Mesendoderm (in vitro differentiated cells): ENCODE measurements around the gene AGER.
A peak's percentile ranks its signal among the peaks of the same experiment; 100 is the strongest.
"Not testable (repeated sequence)": the region's sequence is repeated elsewhere in the genome, so short reads cannot be mapped to it uniquely, and the experiment has no call there.

Source experiments
- DNase-seq: peaks from one replicate; pipeline ENCODE4 v3.0.0; 2013
- H2AK5ac ChIP-seq: 2 replicates; pipeline ENCODE4 v1.6.1; 2013; ENCODE audit warnings: low read length, inconsistent platforms
- H2BK120ac ChIP-seq: 2 replicates; pipeline ENCODE4 v1.6.1; 2013; ENCODE audit warnings: low read depth, mild to moderate bottlenecking, low read length, moderate library complexity, mixed read lengths
- H2BK15ac ChIP-seq: replicated peaks from 2 replicates; pipeline ENCODE4 v1.6.1; 2013; ENCODE audit warnings: low read depth, mild to moderate bottlenecking, moderate library complexity
- H2BK5ac ChIP-seq: 2 replicates; pipeline ENCODE4 v1.6.1; 2013; ENCODE audit warnings: low read length, inconsistent platforms
- H3K18ac ChIP-seq: 2 replicates; pipeline ENCODE4 v1.6.1; 2013; ENCODE audit warnings: mild to moderate bottlenecking, low read length, mixed read lengths
- H3K23ac ChIP-seq: one replicate; pipeline ENCODE4 v1.6.1; 2013; ENCODE audit warnings: low read length
- H3K27ac ChIP-seq: 2 replicates; pipeline ENCODE4 v1.5.1; 2013; ENCODE audit warnings: low read depth, mild to moderate bottlenecking, inconsistent platforms, low read length, moderate library complexity
- H3K27me3 ChIP-seq: 2 replicates; pipeline ENCODE4 v1.6.1; 2013; ENCODE audit warnings: low read length, control low read depth, mild to moderate bottlenecking, inconsistent platforms; ENCODE audit not compliant: insufficient read depth, poor library complexity
- H3K36me3 ChIP-seq: 2 replicates; pipeline ENCODE4 v1.6.1; 2013; ENCODE audit warnings: low read length, inconsistent platforms; ENCODE audit not compliant: control insufficient read depth, insufficient read depth
- H3K4ac ChIP-seq: one replicate; pipeline ENCODE4 v1.6.1; 2013; ENCODE audit warnings: low read depth, mild to moderate bottlenecking, low read length, moderate library complexity
- H3K4me1 ChIP-seq: 2 replicates; pipeline ENCODE4 v1.6.1; 2013; ENCODE audit warnings: low read depth, low read length, inconsistent platforms; ENCODE audit not compliant: control insufficient read depth
- H3K4me2 ChIP-seq: 2 replicates; pipeline ENCODE4 v1.6.1; 2013; ENCODE audit warnings: low read length
- H3K4me3 ChIP-seq: 2 replicates; pipeline ENCODE4 v1.5.1; 2013; ENCODE audit warnings: mild to moderate bottlenecking, low read length
- H3K56ac ChIP-seq: one replicate; pipeline ENCODE4 v1.6.1; 2013; ENCODE audit warnings: low read length
- H3K79me1 ChIP-seq: 2 replicates; pipeline ENCODE4 v1.6.1; 2013; ENCODE audit warnings: low read length, inconsistent platforms
- H3K79me2 ChIP-seq: 2 replicates; pipeline ENCODE4 v1.6.1; 2013; ENCODE audit warnings: mild to moderate bottlenecking, low read length; ENCODE audit not compliant: control insufficient read depth, insufficient read depth
- H3K9ac ChIP-seq: 2 replicates; pipeline ENCODE4 v1.6.1; 2013; ENCODE audit warnings: low read length, inconsistent platforms
- H4K5ac ChIP-seq: one replicate; pipeline ENCODE4 v1.6.1; 2013; ENCODE audit warnings: low read length
- H4K8ac ChIP-seq: one replicate; pipeline ENCODE4 v1.6.1; 2013; ENCODE audit warnings: low read depth, mild to moderate bottlenecking, control low read depth, low read length, moderate library complexity
- WGBS: extraction: QIAGEN DNeasy Blood & Tissue Kit; methylation state at CpG from one replicate; pipeline ENCODE4 v1.1.7; 2013; ENCODE audit warnings: low lambda C conversion rate, missing lambda C conversion rate; ENCODE audit not compliant: insufficient coverage; ENCODE audit errors: extremely low coverage; 5-methylcytosine and 5-hydroxymethylcytosine counted together

The AGER gene

GRCh38 chr6:32186151-32186840, 2.2 kb upstream of the AGER start:
- not testable (repeated sequence) for H2BK15ac ChIP-seq, H3K4me2 ChIP-seq, H3K4me3 ChIP-seq, H3K18ac ChIP-seq, H3K36me3 ChIP-seq, H4K5ac ChIP-seq, H2AK5ac ChIP-seq, H3K23ac ChIP-seq, H3K4ac ChIP-seq, H3K79me1 ChIP-seq, H3K4me1 ChIP-seq, H4K8ac ChIP-seq, H2BK120ac ChIP-seq, H3K56ac ChIP-seq, H2BK5ac ChIP-seq, H3K27ac ChIP-seq, H3K9ac ChIP-seq, H3K27me3 ChIP-seq, DNase-seq
- WGBS: no CpG with 5 or more reads among the region's 10 CpGs
- peaks cover 13% of the 10 kb centered on the region for H3K79me2 ChIP-seq

GRCh38 chr6:32185681-32186131, 1.7 kb upstream of the AGER start:
- DNase-seq: peak; percentile 86
- H3K4me3 ChIP-seq, H3K4me1 ChIP-seq, H3K4me2 ChIP-seq, H3K23ac ChIP-seq, H4K5ac ChIP-seq, H2AK5ac ChIP-seq, H2BK15ac ChIP-seq, H2BK5ac ChIP-seq, H4K8ac ChIP-seq, H3K9ac ChIP-seq, H3K56ac ChIP-seq, H3K18ac ChIP-seq, H3K79me1 ChIP-seq, H3K27me3 ChIP-seq, H2BK120ac ChIP-seq, H3K27ac ChIP-seq, H3K4ac ChIP-seq, H3K36me3 ChIP-seq: not testable (repeated sequence)
- WGBS: no CpG with 5 or more reads among the region's 11 CpGs
- H3K79me2 ChIP-seq: peaks cover 13% of the 10 kb centered on the region

- Histone ChIP-seq H3K4me2 (no peak overlapping the region), H3K36me3 (peaks cover 8% of the 10 kb centered on the region), H3K18ac (no peak overlapping the region), H3K56ac (no peak overlapping the region), H3K4me3 (no peak overlapping the region), H2BK120ac (no peak overlapping the region), H4K8ac (no peak overlapping the region), H3K27me3 (no peaks in the 10 kb centered on the region), H3K79me2 (peaks cover 11% of the 10 kb centered on the region), H3K9ac (no peak overlapping the region), H3K27ac (no peak overlapping the region), H2BK15ac (no peak overlapping the region), H3K23ac (no peak overlapping the region), H3K79me1 (peaks cover 8% of the 10 kb centered on the region), H2BK5ac (no peak overlapping the region), H2AK5ac (no peak overlapping the region), H3K4me1 (peaks cover 4% of the 10 kb centered on the region), H4K5ac (no peak overlapping the region), H3K4ac (no peak overlapping the region)
- no CpG with 5 or more reads among the region's 15 CpGs for WGBS
- no peak for DNase-seq
Measured at GRCh38 chr6:32183483-32184083, 470 bp downstream of the AGER start.

- no peak overlapping the region for H3K23ac ChIP-seq
- DNase-seq: no peak
- no peak overlapping the region for H3K4ac ChIP-seq
- H3K79me2 ChIP-seq: peaks cover 9% of the 10 kb centered on the region
- no peak overlapping the region for H2BK5ac ChIP-seq
- no peak overlapping the region for H3K4me2 ChIP-seq
- no peak overlapping the region for H3K9ac ChIP-seq
- peaks cover 8% of the 10 kb centered on the region for H3K79me1 ChIP-seq
- no peak overlapping the region for H2BK15ac ChIP-seq
- H2AK5ac ChIP-seq: no peak overlapping the region
- H3K4me3 ChIP-seq: no peak overlapping the region
- WGBS: no CpG with 5 or more reads among the region's 3 CpGs
- H3K56ac ChIP-seq: no peak overlapping the region
- peaks cover 4% of the 10 kb centered on the region for H3K4me1 ChIP-seq
- H3K27ac ChIP-seq: no peak overlapping the region
- H3K18ac ChIP-seq: no peak overlapping the region
- peaks cover 8% of the 10 kb centered on the region for H3K36me3 ChIP-seq
- H2BK120ac ChIP-seq: no peak overlapping the region
- no peaks in the 10 kb centered on the region for H3K27me3 ChIP-seq
- H4K5ac ChIP-seq: no peak overlapping the region
- H4K8ac ChIP-seq: no peak overlapping the region
Measured at GRCh38 chr6:32183030-32183429, 1.0 kb downstream of the AGER start.

- peaks cover 4% of the 10 kb centered on the region for H3K4me1 ChIP-seq
- no peak overlapping the region for H4K5ac ChIP-seq
- H4K8ac ChIP-seq: no peak overlapping the region
- H3K79me2 ChIP-seq: peaks cover 7% of the 10 kb centered on the region
- no peak overlapping the region for H3K27ac ChIP-seq
- H3K56ac ChIP-seq: no peak overlapping the region
- no peak overlapping the region for H3K4ac ChIP-seq
- H3K4me2 ChIP-seq: no peak overlapping the region
- peaks cover 7% of the 10 kb centered on the region for H3K36me3 ChIP-seq
- H2BK5ac ChIP-seq: no peak overlapping the region
- peaks cover 5% of the 10 kb centered on the region for H3K79me1 ChIP-seq
- DNase-seq: no peak
- H2AK5ac ChIP-seq: no peak overlapping the region
- peak overlapping the region; percentile 1 for H3K9ac ChIP-seq
- WGBS: no CpG with 5 or more reads among the region's 10 CpGs
- no peak overlapping the region for H3K18ac ChIP-seq
- no peak overlapping the region for H3K4me3 ChIP-seq
- H3K23ac ChIP-seq: no peak overlapping the region
- H2BK120ac ChIP-seq: no peak overlapping the region
- no peak overlapping the region for H2BK15ac ChIP-seq
- no peaks in the 10 kb centered on the region for H3K27me3 ChIP-seq
Measured at GRCh38 chr6:32182555-32182981, 1.5 kb downstream of the AGER start.
